HG03045 (cell line): Measurements from ENCODE around the gene CCBE1.

Experiments used
- ATAC-seq: cut with Tn5 transposase; IDR thresholded peaks from one replicate; pipeline ENCODE4 v1.9.1; 2021; ENCODE audit warnings: mild to moderate bottlenecking, moderate library complexity; ENCODE audit not compliant: unreplicated experiment

The CCBE1 gene

DNA sequence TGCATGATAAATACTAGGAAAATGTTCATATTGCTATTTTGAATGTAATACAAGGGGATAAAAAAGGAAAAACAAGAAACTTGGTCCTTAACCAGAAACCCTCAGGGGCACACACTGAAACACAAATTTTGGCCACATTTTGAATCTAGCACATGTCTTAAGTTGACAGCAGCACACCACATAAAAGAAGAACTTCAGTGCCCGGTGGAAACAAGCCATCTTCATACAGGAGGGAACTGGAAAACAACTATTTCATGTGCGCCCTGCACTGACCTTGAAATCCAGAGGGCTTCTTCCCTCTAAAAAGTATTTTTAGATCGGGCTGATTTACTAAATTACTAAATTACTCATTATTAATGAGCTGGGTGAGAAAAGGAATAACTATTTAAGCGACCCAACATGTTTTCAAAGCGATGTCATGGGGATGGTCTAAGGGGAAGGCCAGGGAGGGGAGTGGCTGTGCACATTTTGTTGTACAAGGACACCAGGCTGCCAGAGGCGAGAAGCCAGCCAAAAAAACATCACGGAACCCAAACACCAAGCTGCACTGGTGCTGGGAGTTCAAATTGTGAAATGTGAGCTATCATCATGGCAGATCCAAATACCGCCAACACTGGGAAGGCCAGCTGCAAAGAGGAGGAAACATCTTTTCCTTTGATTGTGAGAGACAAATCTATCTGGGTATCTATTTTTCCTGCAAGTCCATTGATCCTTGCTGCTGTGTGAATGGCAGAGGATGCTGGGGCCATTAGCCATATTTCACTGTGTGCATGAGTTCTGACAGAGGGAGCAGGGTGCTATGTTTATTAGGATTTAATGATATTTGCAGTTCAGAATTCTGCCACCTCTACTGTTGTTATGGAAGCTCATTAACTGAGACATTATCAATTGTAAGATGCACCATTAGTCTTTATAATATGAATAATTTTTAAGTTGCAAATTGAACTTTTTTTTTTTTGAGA lies 187.5 kb downstream of the CCBE1 start:
- ATAC-seq, result no peak

- no peak for ATAC-seq
Observed at GRCh38 chr18:59505356-59505755, 191.9 kb downstream of the CCBE1 start.

- ATAC-seq, result no peak
Observed at GRCh38 chr18:59502274-59503175, 194.7 kb downstream of the CCBE1 start.

DNA sequence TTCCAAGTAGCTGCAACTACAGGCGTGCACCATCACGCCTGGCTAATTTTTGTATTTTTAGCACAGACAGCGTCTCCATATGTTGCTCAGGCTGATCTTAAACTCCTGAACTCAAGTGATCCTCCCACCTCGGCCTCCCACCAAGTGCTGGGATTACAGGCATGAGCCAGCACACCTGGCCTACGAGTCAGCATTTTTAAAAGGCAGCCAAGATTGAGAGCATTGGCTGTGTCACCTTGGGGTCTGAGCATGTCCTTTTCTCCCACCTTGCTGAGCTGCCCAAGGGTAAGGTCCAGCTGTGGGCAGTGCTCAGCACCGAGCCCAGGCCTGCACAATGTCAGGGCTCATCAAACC lies 195.3 kb downstream of the CCBE1 start:
- ATAC-seq, result no peak

DNA sequence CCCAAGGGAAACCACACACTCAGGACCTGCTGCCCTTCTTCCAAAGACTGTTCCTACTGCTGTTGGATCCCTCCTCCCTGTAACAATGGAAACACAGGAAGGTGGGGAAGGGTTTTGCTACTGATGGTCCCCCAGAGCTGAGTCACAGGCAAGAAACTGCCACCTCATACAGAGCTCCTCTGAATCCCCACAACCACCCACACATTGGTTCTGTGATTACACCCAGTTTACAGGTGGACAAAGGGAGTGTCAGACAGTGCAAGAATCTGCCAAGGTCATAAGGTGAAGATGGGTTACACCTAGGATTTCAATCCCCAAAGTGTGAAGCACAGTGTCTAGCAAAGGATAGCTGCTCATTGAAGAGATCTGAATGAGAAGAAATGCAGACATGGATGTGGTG lies 196.5 kb downstream of the CCBE1 start:
- no peak for ATAC-seq

DNA sequence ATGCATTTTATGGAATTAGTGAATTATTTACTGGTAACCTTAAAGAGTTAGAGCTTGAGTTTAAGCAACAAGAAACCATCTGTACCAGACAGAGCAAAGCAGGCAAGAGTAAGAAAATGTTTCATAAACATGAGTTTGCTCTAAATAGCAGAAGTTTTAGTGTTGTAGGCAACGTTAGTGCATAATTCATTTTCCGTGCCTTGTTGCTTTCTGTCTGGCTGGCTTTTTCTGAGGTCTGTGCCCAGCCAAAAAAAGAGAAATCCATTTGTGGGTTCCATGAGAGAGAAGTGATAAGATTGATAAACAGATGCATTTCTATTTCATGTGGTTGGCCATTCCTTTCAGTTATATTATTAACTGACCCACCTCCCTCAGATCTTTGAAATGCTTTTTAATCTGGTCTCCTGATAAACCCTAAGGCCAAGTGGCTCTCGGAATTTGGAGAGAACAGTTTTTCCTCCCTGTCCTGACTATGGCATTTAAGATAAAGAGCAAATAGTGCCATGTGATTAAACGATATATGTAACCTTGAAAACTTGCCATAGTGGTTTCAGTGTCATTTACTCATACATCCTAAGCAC lies 198.6 kb downstream of the CCBE1 start:
- ATAC-seq, result no peak

DNA sequence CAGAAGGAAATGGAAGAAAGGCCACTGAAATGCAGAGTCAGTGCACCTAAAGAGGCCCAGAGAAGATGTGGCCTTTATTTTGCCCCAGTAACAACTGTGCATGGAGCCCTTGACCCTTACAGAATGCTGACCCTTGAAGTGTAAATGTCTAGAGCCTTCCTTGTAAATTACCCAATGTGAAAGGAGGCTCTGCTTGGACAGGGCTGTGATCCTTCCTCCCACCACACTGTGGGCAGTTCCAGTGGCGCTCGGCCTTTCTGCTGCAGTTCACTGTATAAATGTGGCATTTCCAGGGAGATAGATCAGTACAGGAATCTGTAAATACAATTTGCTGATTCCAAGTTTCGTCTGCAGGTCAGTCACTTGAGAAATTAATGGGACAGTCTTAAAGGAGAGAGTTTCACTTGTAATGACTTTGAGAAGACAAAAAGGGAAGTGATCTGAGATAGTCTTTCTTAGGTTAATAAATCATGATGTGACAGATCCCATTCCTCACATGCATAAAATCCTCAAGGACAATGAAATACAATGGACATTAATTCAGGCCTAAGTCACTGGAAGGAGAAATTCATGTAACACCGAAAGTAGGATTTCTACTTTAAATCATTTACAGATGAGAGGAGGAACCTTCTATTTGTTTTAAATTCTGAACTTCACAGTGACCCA lies 204.3 kb downstream of the CCBE1 start:
- no peak for ATAC-seq

DNA sequence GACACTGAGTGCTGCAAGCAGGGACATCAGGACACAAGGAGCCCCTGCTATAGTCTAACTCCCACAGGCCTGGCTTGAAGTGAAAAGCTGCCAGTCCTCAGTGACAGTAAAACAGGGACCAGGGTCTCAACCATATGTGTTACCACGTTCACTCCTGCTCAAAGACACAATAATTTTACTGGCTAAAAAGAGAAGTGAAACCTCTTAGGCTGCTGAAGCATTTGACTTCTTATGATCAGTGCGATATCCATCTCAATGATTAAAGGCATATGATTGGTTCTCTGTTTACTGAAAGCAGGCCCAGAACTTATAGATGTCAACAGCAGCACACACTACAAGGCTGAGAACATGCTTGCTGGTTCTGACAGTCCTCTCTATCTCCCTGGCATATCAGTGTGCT lies 208.3 kb downstream of the CCBE1 start:
- ATAC-seq, result no peak

DNA sequence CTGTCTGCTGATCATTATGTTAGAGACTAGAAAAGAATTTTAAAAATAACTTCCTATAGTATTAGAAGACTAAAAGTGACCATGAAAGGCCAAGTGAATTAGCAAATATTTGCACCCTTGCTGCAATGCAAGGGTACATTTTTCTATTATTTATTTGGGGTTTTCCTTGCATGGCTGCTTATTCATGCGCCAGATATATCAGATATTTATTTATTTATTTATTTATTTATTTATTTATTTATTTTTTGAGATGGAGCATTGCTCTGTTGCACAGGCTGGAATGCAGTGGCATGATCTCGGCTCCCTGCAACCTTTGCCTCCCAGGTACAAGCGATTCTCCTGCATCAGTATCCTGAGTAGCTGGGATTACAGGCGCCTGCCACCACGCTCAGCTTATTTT lies 211.8 kb downstream of the CCBE1 start:
- no peak for ATAC-seq

DNA sequence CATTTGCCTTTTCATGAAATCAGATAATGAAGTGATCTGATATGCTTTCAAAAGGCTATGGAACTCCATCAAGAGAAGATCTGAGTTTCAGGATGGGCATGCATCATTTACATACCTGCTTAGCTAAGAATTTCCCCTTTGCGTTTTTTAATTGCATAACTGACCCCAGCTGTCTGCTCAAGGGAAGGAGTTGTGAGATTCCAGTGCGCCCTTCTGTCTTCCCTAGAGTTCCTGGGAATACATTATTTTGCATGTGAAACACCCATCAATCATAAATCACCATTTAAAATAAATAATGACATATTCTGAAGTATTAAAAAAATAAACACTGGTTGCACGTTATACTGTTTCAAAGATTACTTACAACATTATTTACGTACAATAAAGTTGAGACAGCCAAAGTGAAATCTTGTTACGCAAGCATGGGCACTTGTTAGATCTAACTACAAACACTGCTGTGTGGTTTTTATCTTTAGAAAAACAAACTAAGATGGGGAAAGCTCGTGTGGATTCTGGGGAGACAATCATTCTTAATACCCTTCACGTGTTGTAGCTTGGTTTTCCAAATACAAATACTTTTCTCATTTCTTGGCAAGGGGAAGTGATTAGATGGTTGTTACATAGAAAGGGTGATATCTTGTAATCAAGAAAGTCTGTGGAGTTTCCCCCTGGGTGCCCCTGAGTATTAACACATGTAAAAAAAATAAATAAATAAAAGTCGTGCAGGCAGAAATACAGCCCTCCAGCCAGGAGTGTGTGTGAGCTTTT lies 212.5 kb downstream of the CCBE1 start:
- no peak for ATAC-seq

GRCh38 chr18:59484131-59484530 lies 213.1 kb downstream of the CCBE1 start:
- ATAC-seq, result no peak

- no peak for ATAC-seq
Observed at GRCh38 chr18:59481436-59481835, 215.8 kb downstream of the CCBE1 start.

- ATAC-seq, result no peak
Observed at GRCh38 chr18:59479776-59480175, 217.4 kb downstream of the CCBE1 start.

GRCh38 chr18:59478591-59478990 lies 218.6 kb downstream of the CCBE1 start:
- ATAC-seq, result no peak

GRCh38 chr18:59477849-59478248 lies 219.4 kb downstream of the CCBE1 start:
- ATAC-seq, result no peak

DNA sequence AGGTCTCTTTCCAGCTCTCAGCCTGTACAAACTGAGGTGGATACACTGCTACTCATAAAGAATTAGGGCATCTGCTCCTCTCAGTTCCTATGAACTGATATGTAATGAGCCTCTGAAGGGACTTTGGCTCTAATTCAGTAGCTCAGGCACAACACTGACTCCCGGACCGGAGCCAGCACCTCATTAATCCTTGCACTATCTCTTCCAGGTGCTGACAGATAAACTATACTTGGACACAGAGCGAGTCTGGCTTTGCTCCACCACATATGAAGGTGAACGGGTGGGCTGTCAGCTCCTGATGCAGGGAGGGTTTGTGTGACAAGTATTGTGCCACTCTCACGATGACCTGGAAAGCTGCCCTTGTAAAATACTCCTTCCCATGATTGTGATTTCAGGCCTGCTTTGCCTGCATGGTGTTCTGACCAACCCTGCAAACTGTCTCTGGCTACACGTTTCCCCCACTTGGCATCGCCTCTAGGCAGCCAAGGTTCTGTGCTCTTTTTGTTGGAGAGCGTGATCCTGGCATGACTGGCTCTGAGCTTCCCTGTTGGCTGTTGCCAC lies 226.6 kb downstream of the CCBE1 start:
- ATAC-seq, result no peak

GRCh38 chr18:59469463-59470180 lies 227.6 kb downstream of the CCBE1 start:
- ATAC-seq, result no peak

DNA sequence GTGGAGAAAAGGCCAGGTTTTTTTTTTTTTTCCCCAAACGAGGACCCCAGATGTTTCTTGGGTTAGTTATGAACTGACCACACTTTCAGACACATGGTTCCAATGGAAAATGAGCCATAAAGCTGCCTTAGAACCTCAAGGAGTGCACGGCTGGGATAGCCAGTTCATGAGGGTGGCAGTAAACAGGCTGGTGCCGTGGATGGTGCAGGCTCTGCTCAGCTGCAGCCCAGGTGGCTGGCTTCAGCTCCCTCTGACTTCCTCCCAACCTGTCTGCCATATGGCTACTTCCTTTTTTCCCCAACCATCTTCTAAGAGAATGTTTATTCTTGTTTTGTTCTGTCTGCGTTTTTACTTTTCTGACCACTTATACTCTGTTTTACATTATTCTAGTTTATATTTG lies 228.4 kb downstream of the CCBE1 start:
- ATAC-seq, result no peak

GRCh38 chr18:59467497-59467896 lies 229.7 kb downstream of the CCBE1 start:
- ATAC-seq, result no peak
